ENCODE measurements around the gene RITA1.

GRCh38 chr12:113198296-113198695 lies 12.8 kb downstream of the RITA1 start:
- no peak for TF ChIP-seq CTCF (IDR thresholded peaks at IDR 0.05; ENCODE audit: low read depth, low read length, poor library complexity, severe bottlenecking)
- no peak for TF ChIP-seq EZH2phosphoT487 (IDR thresholded peaks at IDR 0.05; ENCODE audit: borderline replicate concordance, low read length)
